DMS 273 (cell line): Measurements from ENCODE around the gene HMGCR.

Source experiments
- DNase-seq: peaks from one replicate; lab custom pipeline; 2025; ENCODE audit not compliant: unreplicated experiment; lab: John Stamatoyannopoulos, UW

The HMGCR gene

DNA sequence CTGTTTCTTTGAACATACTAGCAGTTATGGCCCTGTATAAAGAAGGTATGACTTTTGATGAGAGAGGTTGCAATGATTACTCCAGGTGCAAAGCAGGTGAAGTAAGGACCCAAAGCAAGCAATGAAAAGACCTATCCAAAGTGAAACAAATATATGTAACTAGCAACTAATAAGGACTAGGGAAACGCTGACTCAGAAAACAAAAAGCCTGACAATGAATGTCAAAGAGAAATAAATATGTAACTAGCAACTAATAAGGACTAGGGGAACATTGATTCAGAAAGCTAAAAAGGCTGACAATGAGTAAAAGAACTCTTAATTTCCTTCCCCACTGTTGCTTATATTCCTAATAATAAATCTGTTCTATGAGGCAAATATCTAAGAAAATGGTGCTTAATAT lies 43.1 kb downstream of the HMGCR start:
- DNase-seq, result no peak

DNA sequence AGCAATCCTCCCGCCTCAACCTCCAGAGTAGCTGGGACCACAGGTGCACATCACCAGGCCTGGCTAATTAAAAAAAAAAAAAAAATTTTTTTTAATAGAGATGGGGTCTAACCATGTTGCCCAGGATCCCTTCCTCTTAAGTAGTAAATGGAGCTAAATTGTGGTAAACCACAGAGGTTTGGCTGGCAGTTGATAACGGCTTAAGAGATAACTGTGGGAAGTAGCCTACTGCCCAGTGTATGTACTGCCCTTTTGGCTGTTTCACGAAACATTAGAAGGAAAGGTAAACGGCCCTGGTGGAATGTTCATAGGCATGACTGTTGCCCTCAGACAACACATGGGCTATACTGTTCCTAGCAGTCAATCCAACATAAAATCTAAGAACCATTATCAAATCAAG lies 44.4 kb downstream of the HMGCR start:
- no peak for DNase-seq

DNA sequence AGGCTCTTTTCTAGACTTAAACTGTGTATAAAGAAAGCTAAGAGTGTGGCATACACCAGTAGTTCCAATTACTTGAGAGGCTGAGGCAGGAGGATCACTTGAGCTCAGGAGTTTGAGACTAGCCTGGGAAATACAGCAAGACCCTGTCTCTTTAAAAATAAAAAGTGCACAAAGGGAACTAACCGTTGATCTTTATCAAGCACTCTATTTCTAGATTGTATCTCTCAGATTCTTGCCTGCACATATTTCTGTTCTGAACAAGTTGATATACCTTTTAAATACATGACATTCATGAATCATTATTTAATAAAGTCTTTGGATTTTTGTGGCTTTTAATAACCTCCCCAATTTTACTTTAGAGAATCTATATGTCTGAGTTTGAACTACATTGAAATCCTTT lies 47.2 kb downstream of the HMGCR start:
- DNase-seq, result no peak

DNA sequence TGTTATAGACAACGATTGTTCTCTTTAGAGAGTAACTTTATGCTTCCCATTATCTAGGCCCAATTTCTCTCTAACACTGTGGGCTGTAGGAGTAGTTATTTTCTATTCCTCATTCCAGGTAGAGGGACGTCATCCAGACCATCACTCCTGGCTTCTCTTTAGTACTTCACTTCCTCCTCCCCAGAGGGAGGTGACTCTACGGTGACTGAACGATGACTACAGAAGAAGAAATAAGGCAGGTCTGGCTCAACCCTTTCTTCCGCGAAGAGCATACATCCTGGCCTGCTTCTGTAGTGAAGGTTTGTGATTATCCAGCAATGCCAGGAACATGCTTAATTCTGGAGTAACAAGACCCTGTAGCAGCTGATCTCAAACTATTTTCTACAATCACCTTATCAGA lies 50.8 kb downstream of the HMGCR start:
- no peak for DNase-seq

DNA sequence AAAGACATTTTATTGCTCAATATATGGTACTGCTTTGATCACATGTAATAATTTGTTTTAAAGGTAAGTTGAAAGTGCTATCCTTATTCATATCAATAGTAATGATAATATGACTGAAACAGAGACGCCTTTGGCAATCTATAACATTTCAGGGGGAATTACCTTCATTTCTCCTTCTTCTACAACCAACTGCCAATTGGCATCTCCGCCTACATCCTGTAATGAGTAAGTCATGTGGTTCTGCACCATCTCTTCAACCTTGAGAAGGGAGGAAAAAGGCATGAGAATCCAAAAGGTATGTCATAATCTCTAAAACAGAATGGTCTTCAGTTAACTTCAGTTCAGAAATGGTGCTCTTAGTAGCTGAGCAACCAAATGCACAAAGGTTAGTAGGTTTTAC lies 52.4 kb downstream of the HMGCR start:
- no peak for DNase-seq

DNA sequence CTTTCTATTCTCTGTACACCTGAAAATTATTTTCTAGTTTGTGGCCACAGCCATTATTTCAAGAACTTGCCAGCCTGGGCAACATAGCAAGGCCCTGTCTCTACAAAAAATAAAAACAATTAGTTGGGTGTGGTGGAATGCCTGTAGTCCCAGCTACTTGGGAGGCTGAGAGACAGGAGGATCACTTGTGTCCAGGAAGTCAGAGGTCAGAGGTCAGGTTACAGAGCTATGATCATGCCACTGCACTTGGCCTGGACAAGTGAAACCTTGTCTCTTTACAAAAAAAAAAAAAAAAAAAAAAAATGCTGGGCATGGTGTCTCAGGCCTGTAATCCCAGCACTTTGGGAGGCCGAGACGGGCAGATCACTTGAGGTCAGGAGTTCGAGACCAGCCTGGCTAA lies 58.3 kb downstream of the HMGCR start:
- DNase-seq, result no peak

DNA sequence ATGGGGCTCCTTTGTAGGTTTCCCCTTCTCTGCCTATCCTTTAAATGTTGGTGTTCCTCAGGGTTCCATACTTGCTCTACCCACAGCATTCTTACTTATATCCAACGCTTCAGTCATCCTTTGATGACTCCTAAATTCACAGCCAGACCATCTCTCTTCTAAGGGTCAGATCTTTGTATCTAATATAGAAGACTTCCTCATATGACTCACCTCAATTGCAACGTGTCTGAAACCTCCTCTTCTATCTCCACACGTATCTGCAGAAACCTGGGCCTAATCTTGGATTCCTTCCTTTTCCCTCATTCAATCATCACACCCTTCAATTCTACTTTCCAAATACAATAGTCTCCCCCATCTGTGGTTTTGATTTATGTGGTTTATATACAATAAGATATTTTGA lies 68.3 kb downstream of the HMGCR start:
- no peak for DNase-seq
